Skeletal muscle cell (primary cell): Measurements from ENCODE around the gene RAD51B.
A peak's percentile ranks its signal among the peaks of the same experiment; 100 is the strongest.

ENCODE experiments used
- DNase-seq: peaks from one replicate; pipeline ENCODE4 v3.0.0-alpha.2; 2010; ENCODE audit warnings: low read depth
- H3K4me3 ChIP-seq: 2 replicates; pipeline ENCODE4 v1.5.1; 2011; ENCODE audit warnings: low read depth, mild to moderate bottlenecking, control low read depth, low read length, moderate library complexity

Gene RAD51B

GRCh38 chr14:68346556-68347343, 527.2 kb downstream of the RAD51B start:
- no peak for DNase-seq
- no peak overlapping the region for H3K4me3 ChIP-seq

DNA sequence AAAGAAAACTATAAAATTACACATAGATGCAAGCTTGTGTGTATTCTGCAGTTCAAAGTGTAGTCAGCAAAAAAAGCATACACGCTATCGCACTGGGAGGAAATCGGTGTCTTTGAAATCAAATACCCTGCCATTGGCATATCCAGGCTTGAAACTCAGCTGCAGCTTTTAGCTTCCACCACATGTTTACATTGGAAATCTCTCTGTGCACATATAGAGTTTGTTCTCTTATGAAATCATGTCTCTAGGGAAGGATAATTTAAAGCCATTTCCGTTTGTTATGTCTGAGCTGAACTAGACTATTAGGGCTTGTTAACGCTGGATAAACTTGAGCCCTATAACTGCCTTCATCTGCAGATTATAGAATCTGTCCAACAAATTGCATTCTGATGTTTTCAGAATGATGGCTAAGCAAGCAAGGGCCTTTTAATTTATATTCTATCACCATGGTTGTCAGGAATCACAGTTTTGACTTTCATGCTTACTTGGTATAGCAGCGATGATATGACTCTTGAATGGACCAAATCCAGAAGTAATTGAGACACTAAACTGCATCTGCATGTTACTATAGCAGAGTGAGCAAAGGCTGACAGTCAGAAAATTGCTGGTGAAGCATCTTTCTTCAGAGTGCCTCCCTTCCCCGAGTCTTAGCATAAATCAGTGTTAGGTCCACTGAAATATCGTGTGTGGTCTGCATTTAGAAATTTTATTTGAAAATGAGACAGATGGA, 530.5 kb downstream of the RAD51B start:
- no peak overlapping the region for H3K4me3 ChIP-seq
- peak; percentile 94 for DNase-seq

DNA sequence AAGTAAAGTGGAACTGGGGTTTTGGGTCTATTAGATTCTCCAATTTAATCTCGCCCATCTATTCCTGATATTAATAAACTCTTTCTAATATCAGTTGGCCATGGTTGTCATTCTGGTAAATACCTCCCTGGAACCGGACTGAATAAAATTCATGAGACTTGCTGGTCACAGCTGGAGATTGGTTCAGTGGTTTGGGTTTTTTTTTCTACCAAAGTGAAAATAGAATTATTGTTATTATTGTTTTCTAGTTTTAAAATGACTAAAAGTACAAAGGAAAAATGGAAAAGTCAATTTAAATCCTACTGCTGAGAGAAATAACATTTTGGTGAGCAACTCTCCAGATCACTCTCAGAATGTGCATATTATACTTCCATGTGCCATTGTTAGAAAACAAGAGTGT, 535.8 kb downstream of the RAD51B start:
- no peak for DNase-seq
- no peak overlapping the region for H3K4me3 ChIP-seq

- no peak for DNase-seq
- H3K4me3 ChIP-seq, result no peak overlapping the region
Observed at GRCh38 chr14:68357777-68358176, 538.2 kb downstream of the RAD51B start.

DNA sequence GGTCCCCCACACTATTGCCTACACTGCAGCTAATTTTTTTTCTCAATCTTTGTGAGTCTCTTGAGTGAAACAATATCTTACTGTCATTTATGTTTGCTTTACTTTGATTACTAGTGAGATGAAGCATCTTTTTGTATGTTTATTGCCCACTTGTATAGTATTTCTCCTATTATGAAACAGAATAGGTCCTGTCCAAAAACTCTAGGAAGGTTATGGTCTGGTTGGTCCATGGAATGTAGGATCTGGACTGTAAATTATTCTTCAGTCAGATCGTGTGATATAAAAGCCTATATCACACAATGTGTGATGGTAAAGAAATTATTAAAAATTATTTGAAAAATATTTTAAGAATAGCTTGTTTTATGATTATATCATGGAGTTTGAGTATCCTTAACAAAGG, 538.9 kb downstream of the RAD51B start:
- H3K4me3 ChIP-seq, result no peak overlapping the region
- DNase-seq, result no peak

DNA sequence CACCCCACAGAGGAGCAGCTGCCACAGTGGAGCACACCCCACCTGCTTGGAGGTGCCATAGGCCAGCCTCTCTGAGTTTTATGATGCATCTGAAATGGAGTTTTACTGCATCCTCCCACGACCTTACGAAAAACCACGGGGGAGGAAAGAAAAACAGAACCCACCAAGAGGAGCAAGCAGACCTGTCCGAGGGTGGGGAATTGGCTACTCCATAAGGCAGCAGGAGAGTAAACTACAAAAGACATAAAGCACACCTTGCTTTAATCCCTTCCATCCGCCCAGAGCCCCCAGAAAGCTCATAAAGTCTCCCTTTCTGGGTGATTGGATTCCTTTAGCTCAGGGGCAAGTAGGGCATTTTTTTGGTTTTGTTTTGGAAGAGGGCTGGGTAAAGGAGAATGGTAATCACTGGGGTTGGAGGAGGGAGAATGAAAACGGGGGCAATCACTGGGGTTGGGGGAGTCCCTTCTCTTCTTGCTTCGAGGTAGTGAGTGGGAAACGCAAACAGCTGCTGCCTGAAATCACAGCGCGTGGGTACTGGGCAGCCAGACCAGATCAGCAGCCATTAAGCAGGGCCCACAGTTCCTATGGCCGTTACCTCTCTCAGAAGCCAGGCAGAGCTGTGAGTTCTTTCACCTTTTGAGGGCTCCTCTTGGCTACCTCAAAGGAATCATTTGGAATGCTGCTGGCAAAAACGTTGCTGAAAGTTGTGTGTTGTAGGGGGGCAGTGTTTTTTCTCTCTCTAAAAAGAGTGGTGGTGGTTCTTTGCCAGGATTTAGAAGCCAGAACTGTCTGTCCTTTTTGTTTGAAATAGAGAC, 539.6 kb downstream of the RAD51B start:
- H3K4me3 ChIP-seq, result no peak overlapping the region
- no peak for DNase-seq

- DNase-seq, result no peak
Observed at GRCh38 chr14:68359837-68360552, 540.4 kb downstream of the RAD51B start.

GRCh38 chr14:68361231-68361630, 541.7 kb downstream of the RAD51B start:
- H3K4me3 ChIP-seq, result no peak overlapping the region
- peak; percentile 39 for DNase-seq

More at GRCh38 chr14:68359837-68360552, 540.4 kb downstream of the RAD51B start:
- no peak overlapping the region for H3K4me3 ChIP-seq

DNA sequence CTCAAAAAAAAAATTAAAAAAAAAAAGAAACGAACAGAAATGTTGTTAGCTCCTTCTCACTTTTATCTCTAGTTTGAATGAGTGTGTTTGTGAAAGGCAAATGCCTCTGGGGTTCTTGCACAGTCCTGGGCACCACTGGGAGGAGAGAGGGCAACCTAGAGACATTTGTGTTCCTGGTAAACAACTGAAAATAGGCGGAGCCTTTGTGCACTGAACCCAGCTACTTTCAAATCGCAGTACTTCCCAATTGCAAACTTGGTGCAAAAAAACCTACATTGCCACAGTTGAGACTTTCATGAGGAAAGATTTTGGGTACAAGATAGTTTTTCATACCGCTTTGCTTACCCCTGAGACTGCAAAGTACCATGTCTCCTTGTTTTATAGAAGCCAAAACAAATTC, 543.3 kb downstream of the RAD51B start:
- H3K4me3 ChIP-seq, result no peak overlapping the region
- DNase-seq, result no peak

- DNase-seq, result no peak
- H3K4me3 ChIP-seq, result no peak overlapping the region
Observed at GRCh38 chr14:68363466-68363842, 543.9 kb downstream of the RAD51B start.

- H3K4me3 ChIP-seq, result no peak overlapping the region
- peak; percentile 41 for DNase-seq
Observed at GRCh38 chr14:68363843-68364767, 544.5 kb downstream of the RAD51B start.

DNA sequence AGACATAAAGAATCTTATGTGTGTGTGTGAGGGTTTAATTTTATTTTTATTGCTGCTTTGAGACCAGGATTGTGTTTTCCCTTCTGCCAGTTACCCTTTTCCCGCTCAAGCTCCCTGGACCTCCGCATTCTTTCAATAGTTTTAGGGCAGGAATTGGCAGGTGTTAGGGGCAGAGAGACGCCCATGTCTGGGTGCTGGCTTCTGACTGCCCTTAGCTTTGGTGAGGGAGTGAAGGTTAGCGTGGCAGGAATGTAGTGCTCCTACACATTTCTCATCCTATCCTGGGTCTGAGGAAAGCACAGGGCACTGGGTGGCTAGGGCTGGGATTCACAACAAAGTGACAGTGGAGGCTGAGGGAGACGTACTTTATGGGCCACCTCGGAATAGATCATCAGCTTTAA, 545.2 kb downstream of the RAD51B start:
- DNase-seq, result no peak
- H3K4me3 ChIP-seq, result no peak overlapping the region

- H3K4me3 ChIP-seq, result no peak overlapping the region
- DNase-seq, result no peak
Observed at GRCh38 chr14:68365228-68365627, 545.6 kb downstream of the RAD51B start.

DNA sequence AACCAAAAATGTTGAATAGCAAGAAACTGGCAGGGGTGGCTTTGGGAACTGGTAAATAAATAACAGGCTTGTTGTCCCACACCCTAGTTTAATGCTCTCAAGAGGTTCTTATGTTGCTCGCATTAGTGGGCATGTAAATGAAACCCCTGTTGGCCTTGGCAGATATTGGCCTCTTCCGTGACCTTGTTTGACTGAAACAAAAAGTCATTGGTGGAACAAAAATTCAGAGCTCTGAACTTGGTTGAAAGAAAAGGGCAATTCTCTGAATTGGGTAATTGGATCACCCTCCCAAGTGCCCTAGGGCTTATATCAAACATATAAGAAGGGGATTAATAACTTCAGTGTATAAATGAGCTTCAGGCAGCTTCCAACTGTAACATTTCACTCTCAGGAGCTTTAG, 547.1 kb downstream of the RAD51B start:
- no peak overlapping the region for H3K4me3 ChIP-seq
- no peak for DNase-seq

GRCh38 chr14:68367536-68367935, 548.0 kb downstream of the RAD51B start:
- H3K4me3 ChIP-seq, result no peak overlapping the region

GRCh38 chr14:68368850-68369249, 549.3 kb downstream of the RAD51B start:
- DNase-seq, result no peak
- H3K4me3 ChIP-seq, result no peak overlapping the region

More at GRCh38 chr14:68367536-68367935, 548.0 kb downstream of the RAD51B start:
- no peak for DNase-seq

DNA sequence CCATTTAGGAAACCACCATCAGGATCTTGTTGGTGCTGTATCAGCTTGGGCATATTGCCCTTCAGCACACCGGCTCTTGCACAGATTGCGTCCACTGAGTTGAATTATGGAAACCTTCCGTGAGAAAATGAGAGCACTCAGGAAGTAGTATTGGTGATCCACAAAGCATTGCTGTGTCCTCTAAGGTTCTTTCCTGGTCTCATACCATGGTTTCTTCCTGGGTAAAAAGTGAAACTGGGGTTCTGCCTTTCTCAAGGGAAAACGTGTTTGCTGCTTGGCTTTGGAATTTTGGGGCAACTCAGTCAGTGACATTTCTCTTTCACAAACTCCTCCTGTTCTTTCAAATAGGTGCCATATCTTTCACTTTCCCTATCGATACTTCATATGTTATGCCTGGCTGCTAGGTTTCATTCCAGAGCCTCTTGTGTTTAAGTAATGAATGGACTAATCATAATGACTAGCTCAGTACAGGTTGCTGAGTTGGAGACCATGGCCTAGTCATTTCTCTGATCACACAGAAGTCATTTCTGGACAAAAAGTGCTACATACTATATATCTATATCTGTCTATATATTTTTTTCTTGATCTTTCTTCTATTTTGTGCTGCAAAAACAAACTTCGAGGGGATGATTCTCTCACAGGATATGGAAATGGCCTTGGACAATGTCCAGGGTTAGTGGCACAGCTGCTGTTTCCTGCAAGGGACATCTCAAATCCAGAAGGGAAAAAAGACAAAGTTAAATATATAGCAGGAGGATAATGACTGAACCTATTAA, 549.9 kb downstream of the RAD51B start:
- no peak overlapping the region for H3K4me3 ChIP-seq
- no peak for DNase-seq

DNA sequence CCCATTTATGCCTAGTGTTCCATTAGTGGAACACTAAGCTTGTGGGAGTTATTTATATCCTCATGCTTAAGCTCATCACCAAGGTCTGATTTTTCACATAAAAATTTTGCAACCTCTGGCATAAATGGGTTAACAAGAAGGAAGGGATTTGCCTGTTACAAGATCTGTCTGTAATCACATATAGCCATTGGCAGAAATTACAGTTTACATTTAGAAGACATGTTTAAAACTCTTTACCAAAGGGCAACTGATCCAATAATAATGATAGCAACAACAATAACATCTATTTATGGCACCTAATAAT, 550.4 kb downstream of the RAD51B start:
- no peak for DNase-seq
- H3K4me3 ChIP-seq, result no peak overlapping the region
